H1 (cell line): Measurements from ENCODE around the gene TBC1D20. TPM values are rescaled to one million over a fixed set of nuclear protein-coding genes. Genes with fewer than 3 reads are reported as not detected.
A peak's percentile ranks its signal among the peaks of the same experiment; 100 is the strongest.

ENCODE experiments used
- CTCF ChIA-PET: fragments of 300-600 bp; sonication (Branson Sonifier 250); formaldehyde crosslinking; loops from one replicate; lab custom pipeline; 2021; ENCODE audit not compliant: partially characterized antibody; lab: Charles Lee
- POLR2A ChIA-PET: fragments of 300-600 bp; sonication (Branson Sonifier 250); formaldehyde crosslinking; loops from one replicate; lab custom pipeline; 2021; ENCODE audit warnings: inconsistent platforms; ENCODE audit not compliant: partially characterized antibody; lab: Charles Lee
- DNase-seq, 2 experiments: peaks; one replicate each; pipeline versions ENCODE4 v3.0.0 to v3.0.0-alpha.2; 2010 to 2022; ENCODE audit warnings: low spot score in 2 of 2, low read depth in 1 of 2, mixed read lengths in 1 of 2
- FAIRE-seq: peaks from 2 replicates; lab custom pipeline; 2011; peaks lifted over from hg19 to GRCh38; lab: Jason Lieb, UNC
- H2AFZ ChIP-seq: 2 replicates; pipeline ENCODE4 v1.8.1; 2012; ENCODE audit warnings: low read length, inconsistent platforms
- H2AK5ac ChIP-seq: 2 replicates; pipeline ENCODE4 v1.6.1; 2013; ENCODE audit warnings: low read depth, low read length
- H2BK120ac ChIP-seq: replicated peaks from 2 replicates; pipeline ENCODE3; 2013; ENCODE audit warnings: low read depth, low read length, inconsistent platforms
- H2BK12ac ChIP-seq: 2 replicates; pipeline ENCODE4 v1.6.1; 2013; ENCODE audit warnings: low read depth, low read length
- H2BK15ac ChIP-seq: 2 replicates; pipeline ENCODE4 v1.6.1; 2013; ENCODE audit warnings: low read length
- H2BK20ac ChIP-seq: 2 replicates; pipeline ENCODE4 v1.6.1; 2013; ENCODE audit warnings: low read length
- H2BK5ac ChIP-seq: 2 replicates; pipeline ENCODE4 v1.6.1; 2013; ENCODE audit warnings: low read depth, low read length
- H3K14ac ChIP-seq: 2 replicates; pipeline ENCODE4 v1.6.1; 2013; ENCODE audit warnings: inconsistent platforms; ENCODE audit not compliant: insufficient read length
- H3K18ac ChIP-seq: 2 replicates; pipeline ENCODE4 v1.6.1; 2013; ENCODE audit warnings: low read length; ENCODE audit errors: extremely low read depth
- H3K23ac ChIP-seq: 2 replicates; pipeline ENCODE4 v1.6.1; 2013; ENCODE audit warnings: inconsistent platforms; ENCODE audit not compliant: insufficient read length
- H3K23me2 ChIP-seq: 2 replicates; pipeline ENCODE4 v1.6.1; 2013; ENCODE audit warnings: low read depth, low read length
- H3K27ac ChIP-seq: 2 replicates; pipeline ENCODE4 v1.6.1; 2011; ENCODE audit warnings: low read depth, low read length, inconsistent platforms
- H3K27me3 ChIP-seq, 4 experiments: replicated peaks in 1 of 4; 1 replicate in 1 of 4; 2 replicates in 3 of 4; pipeline versions ENCODE4 v1.6.1 to v1.8.1; 2011 to 2013; ENCODE audit warnings: low read length in 3 of 4, mild to moderate bottlenecking in 3 of 4, inconsistent platforms in 2 of 4, mixed read lengths in 2 of 4, moderate library complexity in 1 of 4; ENCODE audit not compliant: control insufficient read depth in 3 of 4, insufficient read depth in 3 of 4; ENCODE audit errors: extremely low read depth in 1 of 4
- H3K36me3 ChIP-seq, 4 experiments: 2 replicates each; pipeline versions ENCODE4 v1.6.1 to v1.8.1; 2011 to 2013; ENCODE audit warnings: mild to moderate bottlenecking in 4 of 4, low read length in 3 of 4, moderate library complexity in 2 of 4, control low read depth in 1 of 4, inconsistent platforms in 1 of 4; ENCODE audit not compliant: insufficient read depth in 4 of 4, control insufficient read depth in 2 of 4
- H3K4ac ChIP-seq: replicated peaks from 2 replicates; pipeline ENCODE3; 2013; ENCODE audit warnings: low read length, low read depth, mixed read lengths, inconsistent platforms; ENCODE audit not compliant: insufficient read length
- H3K4me1 ChIP-seq, 4 experiments: replicated peaks in 1 of 4; 1 replicate in 1 of 4; 2 replicates in 3 of 4; pipeline versions ENCODE4 v1.6.1 to v1.8.1; 2011 to 2013; ENCODE audit warnings: low read length in 3 of 4, inconsistent platforms in 2 of 4, mixed read lengths in 1 of 4; ENCODE audit not compliant: insufficient read depth in 4 of 4, control insufficient read depth in 3 of 4
- H3K4me2 ChIP-seq, 2 experiments: 2 replicates each; pipeline versions ENCODE4 v1.6.1 to v1.8.1; 2011 to 2013; ENCODE audit warnings: low read depth in 2 of 2, low read length in 2 of 2, control low read depth in 1 of 2, inconsistent platforms in 1 of 2, mild to moderate bottlenecking in 1 of 2; ENCODE audit not compliant: insufficient read depth in 1 of 2
- H3K4me3 ChIP-seq, 4 experiments: fragments of 200-600, 300-600 bp in 1 of 4; sonication (generic), shearing (Covaris generic), sonication (Bioruptor Twin) in 1 of 4; 2 replicates each; pipeline versions ENCODE4 v1.5.1 to v1.8.1; 2011 to 2016; ENCODE audit warnings: low read length in 4 of 4, low read depth in 3 of 4, control low read depth in 2 of 4, inconsistent platforms in 2 of 4, mild to moderate bottlenecking in 2 of 4, mixed read lengths in 1 of 4, moderate library complexity in 1 of 4; ENCODE audit not compliant: insufficient read depth in 2 of 4; ENCODE audit errors: extremely low read depth in 1 of 4
- H3K56ac ChIP-seq: replicated peaks from 2 replicates; pipeline ENCODE3; 2013; ENCODE audit warnings: low read depth, mild to moderate bottlenecking, mixed read lengths, low read length, inconsistent platforms; ENCODE audit not compliant: insufficient read length
- H3K79me1 ChIP-seq: 2 replicates; pipeline ENCODE4 v1.6.1; 2013; ENCODE audit warnings: low read depth, low read length, control low read depth
- H3K79me2 ChIP-seq, 2 experiments: 2 replicates each; pipeline versions ENCODE4 v1.6.1 to v1.8.1; 2012 to 2013; ENCODE audit warnings: low read length in 2 of 2, mild to moderate bottlenecking in 2 of 2, inconsistent platforms in 1 of 2; ENCODE audit not compliant: insufficient read depth in 2 of 2, control insufficient read depth in 1 of 2
- H3K9ac ChIP-seq, 4 experiments: replicated peaks in 1 of 4; 1 replicate in 1 of 4; 2 replicates in 3 of 4; pipeline versions ENCODE4 v1.6.1 to v1.8.1; 2011 to 2013; ENCODE audit warnings: low read depth in 3 of 4, low read length in 3 of 4, control low read depth in 2 of 4, mild to moderate bottlenecking in 2 of 4, moderate library complexity in 2 of 4, inconsistent platforms in 1 of 4; ENCODE audit errors: extremely low read depth in 1 of 4
- H3K9me3 ChIP-seq, 2 experiments: 2 replicates each; pipeline versions ENCODE4 v1.6.1 to v1.8.1; 2012 to 2013; ENCODE audit warnings: mild to moderate bottlenecking in 2 of 2, moderate library complexity in 2 of 2, control low read depth in 1 of 2, inconsistent platforms in 1 of 2, low read depth in 1 of 2, low read length in 1 of 2, mixed read lengths in 1 of 2; ENCODE audit not compliant: insufficient read depth in 2 of 2
- H4K20me1 ChIP-seq, 2 experiments: replicated peaks in 1 of 2; 2 replicates each; pipeline versions ENCODE3 to v1.8.1; 2011 to 2013; ENCODE audit warnings: inconsistent platforms in 2 of 2, low read length in 2 of 2, mild to moderate bottlenecking in 1 of 2; ENCODE audit not compliant: insufficient read depth in 2 of 2, control insufficient read depth in 1 of 2
- H4K5ac ChIP-seq: 2 replicates; pipeline ENCODE4 v1.6.1; 2013; ENCODE audit warnings: low read length, low read depth, mixed read lengths, inconsistent platforms; ENCODE audit not compliant: insufficient read length
- H4K8ac ChIP-seq: 2 replicates; pipeline ENCODE4 v1.8.0; 2013; ENCODE audit warnings: mild to moderate bottlenecking, moderate library complexity, low read length, inconsistent platforms; ENCODE audit not compliant: insufficient read depth; ENCODE audit errors: extremely low read depth
- H4K91ac ChIP-seq: replicated peaks from 2 replicates; pipeline ENCODE3; 2013; ENCODE audit warnings: low read length, mixed read lengths, inconsistent platforms; ENCODE audit not compliant: insufficient read length
- BACH1 ChIP-seq: IDR thresholded peaks from 2 replicates; pipeline ENCODE4 v1.6.1; 2012; ENCODE audit warnings: low read length, improper control_type of control experiment
- HDAC6 ChIP-seq: IDR thresholded peaks from one replicate; pipeline ENCODE4 v1.7.1; 2012; ENCODE audit warnings: low read depth, mild to moderate bottlenecking, inconsistent platforms, low read length, moderate library complexity
- MAFK ChIP-seq: IDR thresholded peaks from 2 replicates; pipeline ENCODE4 v1.6.1; 2012; ENCODE audit warnings: low read depth, mild to moderate bottlenecking, improper control_type of control experiment, low read length
- WGBS, 2 experiments: shearing (Covaris generic) in 1 of 2; methylation state at CpG; one replicate each; pipeline versions ENCODE4 v1.1.6 to v1.1.7; 2013 to 2015; ENCODE audit warnings: low lambda C conversion rate in 2 of 2, mixed read lengths in 2 of 2, inconsistent platforms in 1 of 2, low coverage in 1 of 2, missing lambda C conversion rate in 1 of 2; ENCODE audit not compliant: insufficient replicate concordance in 2 of 2, insufficient coverage in 1 of 2, insufficient read length in 1 of 2; ENCODE audit errors: extremely low coverage in 1 of 2, missing lambda C conversion rate in 1 of 2; 5-methylcytosine and 5-hydroxymethylcytosine counted together
- polyA plus RNA-seq, 7 experiments: library from polyadenylated mRNA; depleted of rRNA in 3 of 7; stranded (reverse) in 5 of 7; unstranded in 2 of 7; fragments of >200 nt in 5 of 7; fragments of 200-250 nt in 2 of 7; gene quantifications; 1 replicate in 5 of 7; 2 replicates in 1 of 7; 4 replicates in 1 of 7; pipeline versions ENCODE4 v1.2.1 to v1.2.3, GENCODE V29; 2011 to 2013; ENCODE audit warnings: missing spikeins in 2 of 7, mixed read lengths in 2 of 7
- total RNA-seq: library from RNA; stranded (reverse); fragmentation: NEBNext Ultra II Directional; extraction: Animal tissue kit (Norgen Biotek cat#: 25700); gene quantifications from 2 replicates; pipeline ENCODE4 v1.2.1, GENCODE V29; 2021

The TBC1D20 gene
- total and polyA plus RNA-seq, 2 of the 8 experiments (the other 6 are each of a cell fraction or from before 2014, with no cell fraction given): 14.5 to 17.1 TPM

DNA sequence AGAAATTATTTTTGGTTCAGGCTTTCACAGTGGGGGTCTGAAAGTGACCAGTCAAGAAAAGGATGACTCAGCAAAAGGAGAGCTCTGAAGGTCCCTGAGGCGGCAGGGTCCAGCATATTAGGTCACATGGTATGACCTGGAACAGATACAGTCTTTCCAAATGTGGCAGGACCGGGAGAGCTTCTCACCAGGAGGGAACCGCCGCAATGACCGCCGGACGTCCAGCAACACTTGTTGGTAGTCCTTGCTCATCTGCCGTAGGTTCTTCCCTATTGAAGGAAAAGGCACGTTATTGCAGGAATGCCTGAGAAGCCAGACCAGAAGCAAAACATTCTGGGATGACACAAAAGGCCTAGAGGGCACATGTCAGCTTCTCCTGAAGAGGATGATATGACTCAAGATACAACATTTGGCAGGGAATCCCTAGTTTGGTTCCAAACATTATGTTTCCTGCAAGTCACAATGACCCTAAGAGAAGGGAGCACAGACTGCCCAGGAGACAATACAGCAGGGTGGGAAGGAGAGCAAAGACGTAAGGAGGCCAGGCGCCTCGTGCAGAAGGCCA is 17.4 kb downstream of the TBC1D20 start:
- CTCF ChIA-PET: interaction anchor here (1.0 to 1.5 kb wide), 8 partner anchors 9 to 316 kb away, joined by 3 to 5 read pairs (median 3); no protein-coding TSS in a partner anchor
- FAIRE-seq (no peak), DNase-seq (no peak)
- no peak overlapping the region for H4K8ac ChIP-seq
- TF ChIP-seq HDAC6: no peak
- TF ChIP-seq BACH1: peak; percentile 93
- peak; percentile 92 for TF ChIP-seq MAFK
- no peak overlapping the region for H2AFZ ChIP-seq
- no peak overlapping the region for H4K5ac ChIP-seq
- no peak overlapping the region for H3K4me2 ChIP-seq
- H3K23ac ChIP-seq: no peak overlapping the region
- H3K9me3 ChIP-seq: no peaks in the 10 kb centered on the region
- H3K4me3 ChIP-seq: no peak overlapping the region
- H2BK120ac ChIP-seq: no peak overlapping the region
- H2AK5ac ChIP-seq: no peak overlapping the region
- H3K36me3 ChIP-seq: peaks cover 16 to 50% (median 20%) of the 10 kb centered on the region in 4 experiments; a peak in 7 of 8 replicates
- H4K91ac ChIP-seq: no peak overlapping the region
- POLR2A ChIA-PET: interaction anchor here (0.9 to 2.9 kb wide), 6 partner anchors 8 to 56 kb away, joined by 3 to 9 read pairs (median 4); no protein-coding TSS in a partner anchor
- no peak overlapping the region for H2BK15ac ChIP-seq
- H3K23me2 ChIP-seq: no peaks in the 10 kb centered on the region
- H2BK20ac ChIP-seq: no peak overlapping the region
- no peak overlapping the region for H3K27ac ChIP-seq
- no peak overlapping the region for H3K9ac ChIP-seq
- H3K56ac ChIP-seq: no peak overlapping the region
- no peak overlapping the region for H2BK5ac ChIP-seq
- H3K4ac ChIP-seq: no peak overlapping the region
- peaks cover 4% of the 10 kb centered on the region; the same call in 1 of the 2 replicates for H3K79me1 ChIP-seq
- H3K4me1 ChIP-seq: no peaks in the 10 kb centered on the region
- no peak overlapping the region for H3K14ac ChIP-seq
- 91% methylated on average over 12 of the region's 12 CpGs; no CpG with 5 or more reads in 1 of the 2 experiments for WGBS, 2 experiments
- peaks cover 0 to 6% of the 10 kb centered on the region in 2 experiments for H4K20me1 ChIP-seq
- peaks cover 0 to 3% of the 10 kb centered on the region in 2 experiments; a peak in 3 of 4 replicates for H3K79me2 ChIP-seq
- no peaks in the 10 kb centered on the region for H3K27me3 ChIP-seq
- H2BK12ac ChIP-seq: no peak overlapping the region
- no peak overlapping the region for H3K18ac ChIP-seq
